B cell (primary cell): ENCODE data around the gene IL4.

Experiments used
- EZH2 ChIP-seq: IDR thresholded peaks from 2 replicates; pipeline ENCODE4 v1.6.1; 2012; ENCODE audit warnings: borderline replicate concordance, low read depth, mild to moderate bottlenecking, moderate library complexity, low read length; ENCODE audit not compliant: insufficient read depth, poor library complexity, severe bottlenecking
- TF ChIP-seq, protein P1 (sequence below): fragments of 200-600 bp; IDR thresholded peaks from one replicate; pipeline ENCODE4 v1.8.0; 2022; ENCODE audit warnings: antibody characterized with exemption, mild to moderate bottlenecking

DNA sequence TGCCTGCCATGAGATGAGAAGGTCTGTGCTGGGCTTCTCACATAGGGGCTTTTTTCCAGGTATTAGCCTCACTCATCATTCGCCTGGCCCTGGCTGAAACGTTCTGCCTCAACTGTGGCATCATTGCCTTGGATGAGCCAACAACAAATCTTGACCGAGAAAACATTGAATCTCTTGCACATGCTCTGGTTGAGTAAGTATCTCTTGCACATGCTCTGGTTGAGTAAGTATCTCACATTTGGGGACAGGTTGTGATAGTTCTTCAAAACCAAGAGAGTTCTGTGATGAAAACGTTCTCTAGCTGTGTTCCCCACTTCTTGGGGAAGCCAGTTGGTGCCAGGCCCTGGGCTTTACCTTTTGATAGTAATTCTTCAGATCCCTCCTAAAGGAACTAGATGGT lies 33.2 kb upstream of the IL4 start:
- TF ChIP-seq, protein P1, sequence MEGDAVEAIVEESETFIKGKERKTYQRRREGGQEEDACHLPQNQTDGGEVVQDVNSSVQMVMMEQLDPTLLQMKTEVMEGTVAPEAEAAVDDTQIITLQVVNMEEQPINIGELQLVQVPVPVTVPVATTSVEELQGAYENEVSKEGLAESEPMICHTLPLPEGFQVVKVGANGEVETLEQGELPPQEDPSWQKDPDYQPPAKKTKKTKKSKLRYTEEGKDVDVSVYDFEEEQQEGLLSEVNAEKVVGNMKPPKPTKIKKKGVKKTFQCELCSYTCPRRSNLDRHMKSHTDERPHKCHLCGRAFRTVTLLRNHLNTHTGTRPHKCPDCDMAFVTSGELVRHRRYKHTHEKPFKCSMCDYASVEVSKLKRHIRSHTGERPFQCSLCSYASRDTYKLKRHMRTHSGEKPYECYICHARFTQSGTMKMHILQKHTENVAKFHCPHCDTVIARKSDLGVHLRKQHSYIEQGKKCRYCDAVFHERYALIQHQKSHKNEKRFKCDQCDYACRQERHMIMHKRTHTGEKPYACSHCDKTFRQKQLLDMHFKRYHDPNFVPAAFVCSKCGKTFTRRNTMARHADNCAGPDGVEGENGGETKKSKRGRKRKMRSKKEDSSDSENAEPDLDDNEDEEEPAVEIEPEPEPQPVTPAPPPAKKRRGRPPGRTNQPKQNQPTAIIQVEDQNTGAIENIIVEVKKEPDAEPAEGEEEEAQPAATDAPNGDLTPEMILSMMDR, result no peak
- no peak for TF ChIP-seq EZH2
